ENCODE measurements around the gene IFNB1. TPM values are rescaled to one million over a fixed set of nuclear protein-coding genes. Genes with fewer than 3 reads are reported as not detected.

IFNB1 gene
- polyA plus RNA-seq, 1 of the 3 experiments (the other 2 are of a cell fraction): not detected

DNA sequence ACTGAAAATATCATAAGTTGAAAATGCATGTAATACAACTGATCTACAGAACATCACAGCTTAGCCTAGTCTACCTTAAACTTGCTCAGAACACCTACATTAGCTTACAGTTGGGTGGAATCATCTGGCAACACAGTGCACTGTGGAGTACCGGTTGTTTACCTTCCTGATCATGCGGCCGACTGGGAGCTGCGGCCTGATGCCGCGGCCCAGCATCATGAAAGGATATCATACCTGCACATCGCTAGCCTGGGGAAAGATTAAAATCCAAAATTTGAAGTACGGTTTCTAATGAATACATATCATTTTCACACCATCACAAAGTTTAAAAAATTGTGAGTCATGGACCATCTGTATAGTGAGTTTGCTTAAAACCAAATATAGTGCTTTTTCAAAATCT is 48.1 kb downstream of the IFNB1 start:
- no peak overlapping the region for H3K9ac ChIP-seq
- H3K4me3 ChIP-seq (ENCODE audit: low read depth in 2 of 2, low read length in 1 of 2): no peak overlapping the region
- no peaks in the 10 kb centered on the region for H3K27me3 ChIP-seq (ENCODE audit: insufficient read depth)
- 0 out of 4 replicates have a peak, but pooled peaks cover 0 to 5% of the 10 kb centered on the region in 2 experiments for H3K4me1 ChIP-seq (ENCODE audit: control insufficient read depth in 1 of 2, insufficient read depth in 2 of 2, low read depth in 1 of 2, low read length in 1 of 2)
- no peak overlapping the region for H3K27ac ChIP-seq (ENCODE audit: low read depth in 2 of 2, low read length in 1 of 2)
- 80% methylated on average over 8 of the region's 8 CpGs for WGBS (ENCODE audit: low lambda C conversion rate)
- ChIA-PET POLR2A (no interaction called here), CTCF (interaction anchor here (2.5 kb wide), 1 partner anchor 81 kb away, joined by 9 read pairs; no protein-coding TSS in a partner anchor)
- H3K36me3 ChIP-seq (replicated peaks in 1 of 2; ENCODE audit: control insufficient read depth in 1 of 2, insufficient read depth in 2 of 2, low read length in 1 of 2): no peaks in the 10 kb centered on the region
- no peaks in the 10 kb centered on the region for H3F3A ChIP-seq (replicated peaks; ENCODE audit: insufficient read depth)
- DNase-seq: no peak
- TF ChIP-seq, protein P1, sequence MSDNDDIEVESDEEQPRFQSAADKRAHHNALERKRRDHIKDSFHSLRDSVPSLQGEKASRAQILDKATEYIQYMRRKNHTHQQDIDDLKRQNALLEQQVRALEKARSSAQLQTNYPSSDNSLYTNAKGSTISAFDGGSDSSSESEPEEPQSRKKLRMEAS (IDR thresholded peaks at IDR 0.05; ENCODE audit: low read depth): no peak
- no peak for TF ChIP-seq SMC3 (IDR thresholded peaks at IDR 0.05; ENCODE audit: low read depth, low read length)
- no peak for TF ChIP-seq GATA2 (CRISPR knock-in tag; IDR thresholded peaks at IDR 0.05)
- TF ChIP-seq RCOR1 (IDR thresholded peaks at IDR 0.05; ENCODE audit: low read length): no peak
- TF ChIP-seq CHD2 (IDR thresholded peaks at IDR 0.05; ENCODE audit: low read length, partially characterized antibody): no peak
- TF ChIP-seq, protein P2, sequence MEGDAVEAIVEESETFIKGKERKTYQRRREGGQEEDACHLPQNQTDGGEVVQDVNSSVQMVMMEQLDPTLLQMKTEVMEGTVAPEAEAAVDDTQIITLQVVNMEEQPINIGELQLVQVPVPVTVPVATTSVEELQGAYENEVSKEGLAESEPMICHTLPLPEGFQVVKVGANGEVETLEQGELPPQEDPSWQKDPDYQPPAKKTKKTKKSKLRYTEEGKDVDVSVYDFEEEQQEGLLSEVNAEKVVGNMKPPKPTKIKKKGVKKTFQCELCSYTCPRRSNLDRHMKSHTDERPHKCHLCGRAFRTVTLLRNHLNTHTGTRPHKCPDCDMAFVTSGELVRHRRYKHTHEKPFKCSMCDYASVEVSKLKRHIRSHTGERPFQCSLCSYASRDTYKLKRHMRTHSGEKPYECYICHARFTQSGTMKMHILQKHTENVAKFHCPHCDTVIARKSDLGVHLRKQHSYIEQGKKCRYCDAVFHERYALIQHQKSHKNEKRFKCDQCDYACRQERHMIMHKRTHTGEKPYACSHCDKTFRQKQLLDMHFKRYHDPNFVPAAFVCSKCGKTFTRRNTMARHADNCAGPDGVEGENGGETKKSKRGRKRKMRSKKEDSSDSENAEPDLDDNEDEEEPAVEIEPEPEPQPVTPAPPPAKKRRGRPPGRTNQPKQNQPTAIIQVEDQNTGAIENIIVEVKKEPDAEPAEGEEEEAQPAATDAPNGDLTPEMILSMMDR (IDR thresholded peaks at IDR 0.05): no peak
- no peak for TF ChIP-seq TCF12 (IDR thresholded peaks at IDR 0.05)
- no peak for TF ChIP-seq FOSL2 (IDR thresholded peaks at IDR 0.05; ENCODE audit: borderline replicate concordance, low read depth)
- TF ChIP-seq RAD21 (IDR thresholded peaks at IDR 0.05; ENCODE audit: low read length): no peak
- no peak for TF ChIP-seq TAF1 (IDR thresholded peaks at IDR 0.05; ENCODE audit: borderline replicate concordance, low read depth, low read length)
- TF ChIP-seq, protein P3, sequence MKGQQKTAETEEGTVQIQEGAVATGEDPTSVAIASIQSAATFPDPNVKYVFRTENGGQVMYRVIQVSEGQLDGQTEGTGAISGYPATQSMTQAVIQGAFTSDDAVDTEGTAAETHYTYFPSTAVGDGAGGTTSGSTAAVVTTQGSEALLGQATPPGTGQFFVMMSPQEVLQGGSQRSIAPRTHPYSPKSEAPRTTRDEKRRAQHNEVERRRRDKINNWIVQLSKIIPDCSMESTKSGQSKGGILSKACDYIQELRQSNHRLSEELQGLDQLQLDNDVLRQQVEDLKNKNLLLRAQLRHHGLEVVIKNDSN (IDR thresholded peaks at IDR 0.05; ENCODE audit: borderline replicate concordance, low read depth): no peak
- TF ChIP-seq GABPA (IDR thresholded peaks at IDR 0.05; ENCODE audit: low read depth): no peak
- no peak for TF ChIP-seq NFIC (IDR thresholded peaks at IDR 0.05; ENCODE audit: borderline replicate concordance)
- H3K9me2 ChIP-seq: no peaks in the 10 kb centered on the region
- no peaks in the 10 kb centered on the region for H3K79me2 ChIP-seq (ENCODE audit: insufficient read depth)
- no peaks in the 10 kb centered on the region for H4K20me1 ChIP-seq (ENCODE audit: insufficient read depth)
- H3K9me3 ChIP-seq: no peaks in the 10 kb centered on the region
- H2AFZ ChIP-seq (ENCODE audit: low read depth): no peak overlapping the region
- no peak overlapping the region for H3K4me2 ChIP-seq

DNA sequence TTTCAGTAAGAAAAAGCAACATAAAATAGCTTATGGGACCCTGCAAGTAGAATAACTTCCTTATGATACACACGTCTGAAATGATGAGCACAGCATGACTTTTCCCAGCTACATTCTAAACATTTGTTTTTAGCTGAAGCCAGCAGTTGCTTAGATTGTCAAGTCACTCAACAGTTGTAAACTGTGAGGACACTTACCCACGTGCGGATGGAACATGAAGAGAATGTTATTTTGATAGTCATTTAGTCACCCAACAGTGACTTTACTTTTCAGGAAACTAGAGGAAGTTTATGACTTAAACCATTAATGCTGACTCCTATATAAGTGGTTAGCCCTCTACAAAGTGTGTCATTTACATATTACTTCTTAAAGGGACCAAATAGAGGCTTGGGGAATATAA is 49.3 kb downstream of the IFNB1 start:
- no peak overlapping the region for H3K27ac ChIP-seq (ENCODE audit: low read depth in 2 of 2, low read length in 1 of 2)
- TF ChIP-seq CHD2 (IDR thresholded peaks at IDR 0.05; ENCODE audit: low read length, partially characterized antibody) (no peak), POLR2AphosphoS5 (IDR thresholded peaks at IDR 0.05; ENCODE audit: low read depth, low read length) (no peak), EP300 (IDR thresholded peaks at IDR 0.05; ENCODE audit: borderline replicate concordance in 1 of 2, low read depth in 1 of 2, low read length in 1 of 2) (no peak), ELF1 (IDR thresholded peaks at IDR 0.05) (no peak), JUND (IDR thresholded peaks at IDR 0.05) (no peak), NRF1 (IDR thresholded peaks at IDR 0.05; ENCODE audit: low read depth, low read length) (no peak), SIN3A (IDR thresholded peaks at IDR 0.05; ENCODE audit: borderline replicate concordance, low read depth, low read length) (no peak), RXRA (IDR thresholded peaks at IDR 0.05; ENCODE audit: borderline replicate concordance, low read depth) (no peak), TCF12 (IDR thresholded peaks at IDR 0.05) (no peak), FOXM1 (IDR thresholded peaks at IDR 0.05; ENCODE audit: low read depth) (no peak), SMC3 (IDR thresholded peaks at IDR 0.05; ENCODE audit: low read depth, low read length) (no peak), MEF2A (IDR thresholded peaks at IDR 0.05; ENCODE audit: borderline replicate concordance, low read depth) (no peak), YY1 (IDR thresholded peaks at IDR 0.05; ENCODE audit: low read depth) (no peak), GABPA (IDR thresholded peaks at IDR 0.05; ENCODE audit: low read depth) (no peak)
- TF ChIP-seq, protein P4, sequence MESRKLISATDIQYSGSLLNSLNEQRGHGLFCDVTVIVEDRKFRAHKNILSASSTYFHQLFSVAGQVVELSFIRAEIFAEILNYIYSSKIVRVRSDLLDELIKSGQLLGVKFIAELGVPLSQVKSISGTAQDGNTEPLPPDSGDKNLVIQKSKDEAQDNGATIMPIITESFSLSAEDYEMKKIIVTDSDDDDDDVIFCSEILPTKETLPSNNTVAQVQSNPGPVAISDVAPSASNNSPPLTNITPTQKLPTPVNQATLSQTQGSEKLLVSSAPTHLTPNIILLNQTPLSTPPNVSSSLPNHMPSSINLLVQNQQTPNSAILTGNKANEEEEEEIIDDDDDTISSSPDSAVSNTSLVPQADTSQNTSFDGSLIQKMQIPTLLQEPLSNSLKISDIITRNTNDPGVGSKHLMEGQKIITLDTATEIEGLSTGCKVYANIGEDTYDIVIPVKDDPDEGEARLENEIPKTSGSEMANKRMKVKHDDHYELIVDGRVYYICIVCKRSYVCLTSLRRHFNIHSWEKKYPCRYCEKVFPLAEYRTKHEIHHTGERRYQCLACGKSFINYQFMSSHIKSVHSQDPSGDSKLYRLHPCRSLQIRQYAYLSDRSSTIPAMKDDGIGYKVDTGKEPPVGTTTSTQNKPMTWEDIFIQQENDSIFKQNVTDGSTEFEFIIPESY (IDR thresholded peaks at IDR 0.05; ENCODE audit: borderline replicate concordance, low read depth): no peak
- TF ChIP-seq, protein P1 (IDR thresholded peaks at IDR 0.05; ENCODE audit: low read depth): no peak
- TF ChIP-seq, protein P5, sequence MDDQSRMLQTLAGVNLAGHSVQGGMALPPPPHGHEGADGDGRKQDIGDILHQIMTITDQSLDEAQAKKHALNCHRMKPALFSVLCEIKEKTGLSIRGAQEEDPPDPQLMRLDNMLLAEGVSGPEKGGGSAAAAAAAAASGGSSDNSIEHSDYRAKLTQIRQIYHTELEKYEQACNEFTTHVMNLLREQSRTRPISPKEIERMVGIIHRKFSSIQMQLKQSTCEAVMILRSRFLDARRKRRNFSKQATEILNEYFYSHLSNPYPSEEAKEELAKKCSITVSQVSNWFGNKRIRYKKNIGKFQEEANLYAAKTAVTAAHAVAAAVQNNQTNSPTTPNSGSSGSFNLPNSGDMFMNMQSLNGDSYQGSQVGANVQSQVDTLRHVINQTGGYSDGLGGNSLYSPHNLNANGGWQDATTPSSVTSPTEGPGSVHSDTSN (IDR thresholded peaks at IDR 0.05): no peak

More for the DNA sequence above, 49.3 kb downstream of the IFNB1 start:
- no peak overlapping the region for H3K4me3 ChIP-seq (ENCODE audit: low read depth in 2 of 2, low read length in 1 of 2)
- no peaks in the 10 kb centered on the region for H3F3A ChIP-seq (replicated peaks; ENCODE audit: insufficient read depth)
- no peaks in the 10 kb centered on the region for H3K27me3 ChIP-seq (ENCODE audit: insufficient read depth)
- no peaks in the 10 kb centered on the region for H3K9me3 ChIP-seq
- no peaks in the 10 kb centered on the region for H3K79me2 ChIP-seq (ENCODE audit: insufficient read depth)
- ChIA-PET CTCF (no interaction called here), POLR2A (no interaction called here)
- no peak overlapping the region for H3K4me2 ChIP-seq
- WGBS (ENCODE audit: low lambda C conversion rate): 74% methylated on average over 3 of the region's 3 CpGs
- no peaks in the 10 kb centered on the region for H3K9me2 ChIP-seq
- 0 out of 4 replicates have a peak, but pooled peaks cover 0 to 5% of the 10 kb centered on the region in 2 experiments for H3K4me1 ChIP-seq (ENCODE audit: control insufficient read depth in 1 of 2, insufficient read depth in 2 of 2, low read depth in 1 of 2, low read length in 1 of 2)
- no peaks in the 10 kb centered on the region for H4K20me1 ChIP-seq (ENCODE audit: insufficient read depth)
- H2AFZ ChIP-seq (ENCODE audit: low read depth): no peak overlapping the region
- DNase-seq: no peak
- H3K9ac ChIP-seq: no peak overlapping the region
- peaks cover 0 to 4% of the 10 kb centered on the region in 2 experiments for H3K36me3 ChIP-seq (replicated peaks in 1 of 2; ENCODE audit: control insufficient read depth in 1 of 2, insufficient read depth in 2 of 2, low read length in 1 of 2)
